GM18526 (cell line): ENCODE measurements around the gene CNTFR.

Experiments used
- POLR2A ChIP-seq: IDR thresholded peaks from 3 replicates; pipeline ENCODE4 v1.6.1; 2011; ENCODE audit not compliant: insufficient read length; ENCODE audit errors: extremely low read depth

Gene CNTFR

DNA sequence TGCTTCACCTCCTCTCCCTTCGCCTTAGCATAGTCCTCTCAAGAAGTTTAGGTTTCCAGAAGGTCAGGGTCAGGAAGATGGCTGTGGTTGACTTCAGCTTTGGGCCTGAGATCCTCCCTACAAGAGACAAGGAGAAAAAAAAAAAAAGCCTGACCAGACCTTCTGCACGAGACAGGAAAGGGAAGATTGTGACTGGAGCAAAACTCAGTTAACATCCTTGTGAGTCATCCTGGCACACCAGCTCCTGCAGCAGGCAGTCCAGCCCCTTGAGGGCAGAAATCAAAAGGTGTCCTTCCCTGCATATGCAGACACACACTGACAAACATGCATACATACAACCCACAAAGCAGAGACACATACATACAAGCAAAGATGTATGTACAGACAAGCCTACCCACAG is 48.7 kb downstream of the CNTFR start:
- no peak for TF ChIP-seq POLR2A

DNA sequence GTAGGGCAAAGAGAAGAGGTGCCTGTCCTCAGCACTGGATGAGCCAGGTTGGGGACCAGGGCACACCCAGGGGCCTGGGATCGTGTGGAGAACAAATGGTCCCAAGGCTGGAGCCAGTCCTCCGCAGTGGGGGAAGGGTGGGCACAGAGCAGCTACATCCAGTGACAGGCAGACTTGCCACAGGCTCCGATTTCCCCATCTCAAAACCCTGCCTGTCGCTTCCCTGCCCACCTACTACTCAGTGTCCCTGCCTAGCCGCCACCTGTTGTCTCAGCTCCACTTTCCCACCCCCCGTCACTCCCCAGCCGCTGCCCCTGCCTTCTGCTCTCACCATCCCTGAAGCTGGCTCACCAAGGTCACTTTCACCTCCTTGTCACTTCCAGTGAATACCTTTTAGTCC is 52.8 kb downstream of the CNTFR start:
- no peak for TF ChIP-seq POLR2A

DNA sequence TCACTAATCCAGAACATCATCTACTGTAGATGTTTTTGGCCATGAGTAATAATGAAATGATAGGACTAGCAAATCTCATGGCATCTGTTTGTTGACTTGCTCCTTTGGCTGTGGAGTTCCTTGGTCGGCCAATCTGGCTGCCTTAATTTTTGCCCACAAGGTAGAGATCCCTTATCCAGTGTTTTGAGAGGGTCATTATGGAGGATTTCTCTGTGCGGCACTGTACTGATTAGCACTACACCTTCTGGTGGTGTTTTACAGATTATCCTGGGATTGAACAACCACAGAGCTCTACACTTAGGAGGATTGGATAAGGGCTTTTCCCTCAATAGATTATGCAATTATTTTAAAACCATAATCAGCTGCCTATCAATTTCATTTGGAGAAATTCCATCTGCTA is 63.5 kb downstream of the CNTFR start:
- TF ChIP-seq POLR2A: no peak

DNA sequence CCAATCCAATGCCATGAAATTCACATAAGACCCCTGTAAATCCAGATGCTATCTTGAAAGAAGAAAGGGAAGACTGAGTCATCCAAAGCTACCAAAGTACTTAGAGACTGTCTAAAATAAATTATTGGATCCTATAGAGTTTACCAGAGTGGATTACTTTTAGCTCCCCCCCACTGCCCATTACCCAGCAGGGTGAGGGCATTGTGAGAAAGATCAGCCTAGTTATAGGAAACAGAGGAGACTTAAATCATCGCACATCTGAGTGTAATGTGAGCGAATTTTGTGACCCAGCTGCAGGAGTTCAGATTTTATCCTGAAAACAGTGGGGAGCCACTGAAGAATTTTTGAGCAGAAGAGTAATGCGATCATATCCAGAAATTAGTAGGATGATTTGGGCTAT is 65.2 kb downstream of the CNTFR start:
- no peak for TF ChIP-seq POLR2A

DNA sequence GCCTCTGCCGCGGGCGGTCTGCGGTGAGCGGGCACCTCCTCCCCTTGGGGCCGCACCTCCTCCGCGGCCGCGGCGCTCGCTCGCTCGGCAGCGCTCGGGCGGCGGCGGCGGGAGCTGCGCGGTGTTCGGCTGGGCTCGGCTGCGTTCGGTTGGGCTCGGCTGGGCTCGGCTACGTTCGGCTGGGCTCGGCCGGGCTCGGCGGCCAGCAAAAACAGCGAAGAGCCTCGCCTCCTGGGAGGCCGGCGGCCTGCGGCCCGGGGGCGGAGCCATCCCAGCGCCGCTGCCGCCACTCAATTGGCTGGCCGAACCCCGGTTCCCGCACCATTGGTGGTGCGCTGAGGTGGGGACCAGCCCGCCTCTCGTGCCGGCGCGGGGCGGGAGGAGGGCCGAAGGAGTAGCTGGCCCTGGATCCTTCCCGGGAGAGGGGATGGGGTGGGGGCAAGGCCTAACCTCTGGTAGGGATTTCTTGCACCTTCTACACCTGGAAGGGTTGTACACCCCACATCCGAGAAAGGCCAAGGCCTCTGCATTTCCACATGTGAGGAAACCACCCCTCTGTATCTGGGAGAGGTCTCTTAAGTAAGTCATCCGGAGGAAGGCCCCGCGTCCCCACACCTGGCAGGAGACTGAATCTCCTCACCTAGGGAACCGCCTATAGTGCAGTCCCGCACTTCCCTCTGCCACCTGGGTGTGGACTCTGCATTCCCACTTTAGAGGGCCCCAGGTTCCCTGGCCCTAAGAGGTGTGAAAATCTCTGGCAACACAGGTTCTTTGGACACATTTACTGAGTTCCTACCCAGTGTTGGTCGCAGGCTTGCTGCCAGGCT is 66.3 kb downstream of the CNTFR start, which contains the start of gene ENHO:
Gene ENHO (minus strand): TSS at position 20 of the 827 bp plus-strand sequence. CDS start 1,295 bp downstream, outside the sequence.
- no peak for TF ChIP-seq POLR2A

DNA sequence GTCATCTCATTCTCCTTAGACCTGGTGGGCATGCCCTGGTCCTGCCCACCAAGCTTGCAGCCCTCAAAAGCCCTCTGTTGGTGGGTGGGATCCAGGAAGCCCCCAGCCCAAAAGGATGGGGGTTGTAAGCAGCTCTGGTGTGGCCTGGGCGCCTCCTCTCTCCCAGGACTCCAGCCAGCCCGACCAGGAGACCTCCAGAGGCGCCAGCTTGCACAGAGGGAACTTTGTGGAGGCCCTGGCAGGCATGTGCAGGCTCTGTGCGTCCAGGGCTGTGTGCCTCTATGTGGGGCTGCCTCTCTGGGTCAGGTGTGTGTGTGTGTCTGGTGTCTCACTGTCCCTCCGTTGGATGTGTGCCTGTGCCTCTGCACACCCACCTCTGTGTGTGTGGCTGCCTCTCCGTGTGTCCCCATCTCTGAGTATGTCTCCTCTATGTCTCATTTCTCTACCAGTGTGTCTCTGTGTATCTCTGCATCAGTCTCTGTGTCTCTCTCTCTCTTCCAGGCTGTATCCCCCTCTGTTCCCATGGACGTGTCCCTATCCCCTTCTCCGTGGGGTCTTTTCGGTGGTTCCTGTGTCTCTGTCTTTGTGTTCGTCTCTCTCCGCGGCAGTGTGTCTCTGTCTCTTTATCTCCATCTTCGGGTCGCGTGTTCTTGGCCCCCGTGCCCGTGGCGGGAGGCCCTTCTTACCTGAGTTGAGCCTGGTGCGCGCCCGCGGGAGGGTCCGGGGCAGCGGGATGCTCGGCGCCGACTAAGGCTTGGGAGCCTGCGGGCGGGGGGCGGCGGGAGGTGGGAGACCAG is 67.2 kb downstream of the CNTFR start:
- no peak for TF ChIP-seq POLR2A

- no peak for TF ChIP-seq POLR2A
These were observed 68.0 kb downstream of the CNTFR start for GRCh38 chr9:34521406-34522045.

DNA sequence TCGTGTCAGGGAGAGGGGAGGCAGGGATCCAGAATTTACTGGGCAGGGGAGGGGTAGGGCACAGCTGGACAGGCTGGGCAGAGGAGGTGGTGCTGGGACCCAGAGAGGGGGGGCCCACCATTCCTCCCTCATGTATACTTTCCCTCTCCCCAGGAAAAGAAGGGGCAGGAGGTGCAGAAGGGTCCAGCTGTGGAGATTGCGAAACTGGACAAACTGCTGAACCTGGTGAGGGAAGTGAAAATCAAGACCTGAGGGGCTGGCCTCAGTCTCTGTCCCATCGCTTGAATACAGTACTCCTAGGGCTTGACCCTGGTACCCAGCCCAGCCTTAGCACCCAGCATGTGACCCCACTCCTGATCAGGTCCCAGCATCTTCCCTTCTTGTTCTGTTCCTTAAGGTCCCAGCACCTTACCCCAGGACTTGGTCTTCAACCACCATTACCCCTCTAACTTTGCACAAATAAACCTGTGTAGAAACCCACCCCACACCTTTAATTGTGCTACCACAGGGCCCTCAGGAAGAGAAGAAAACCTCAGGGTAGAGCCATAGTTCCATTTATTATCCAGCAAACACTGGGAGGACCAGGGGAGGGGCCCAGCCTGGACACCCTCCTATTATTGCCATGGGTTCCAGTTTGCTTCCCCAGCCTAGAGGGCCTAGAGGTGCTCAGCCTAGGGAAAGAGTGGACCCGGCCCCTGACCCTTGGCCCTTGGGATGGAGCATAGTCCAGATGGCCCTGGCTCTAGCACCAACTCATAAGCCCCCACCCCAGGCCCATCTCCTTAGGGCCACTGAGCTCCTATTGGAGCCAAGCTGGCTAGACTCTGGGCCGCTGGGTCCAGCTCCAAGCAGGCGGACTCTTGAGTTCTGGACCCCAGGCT is 68.8 kb downstream of the CNTFR start:
- no peak for TF ChIP-seq POLR2A

- TF ChIP-seq POLR2A: no peak
These were observed 69.4 kb downstream of the CNTFR start for GRCh38 chr9:34520096-34520495.

DNA sequence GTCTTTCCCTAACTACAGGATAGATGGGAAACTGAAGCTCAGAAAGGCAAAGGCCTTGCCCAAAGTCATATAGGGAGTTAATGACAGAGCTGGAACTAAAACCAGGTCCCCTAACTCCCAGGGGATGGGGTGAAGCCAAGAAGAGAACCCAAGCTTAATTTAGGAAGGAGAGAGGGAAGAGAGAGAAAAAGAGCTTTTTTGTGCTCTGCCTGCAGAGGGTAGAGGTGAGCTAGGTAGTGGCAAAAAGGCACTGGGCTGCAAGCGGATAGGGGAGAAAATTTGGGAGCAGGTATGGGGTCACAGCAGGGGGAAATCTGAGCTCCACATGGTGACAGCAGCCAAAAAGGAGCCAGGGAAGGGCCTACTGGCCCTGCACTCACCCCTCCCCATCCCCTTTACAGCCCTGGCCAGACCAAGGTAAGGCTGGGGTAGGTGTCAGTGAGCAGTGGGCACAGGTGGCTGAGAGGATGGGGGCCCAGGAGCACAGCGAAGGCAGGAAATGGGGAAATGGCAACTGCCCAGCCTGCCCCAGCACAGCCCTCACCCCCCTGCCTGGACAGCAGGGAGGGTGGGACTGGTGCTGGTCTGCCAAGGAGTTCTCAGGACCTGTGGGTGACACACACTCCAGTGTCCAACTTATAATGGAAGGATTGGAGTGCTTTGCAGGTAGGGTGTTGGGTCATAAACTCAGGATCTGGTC is 70.1 kb downstream of the CNTFR start:
- TF ChIP-seq POLR2A: no peak

GRCh38 chr9:34518896-34519295 is 70.6 kb downstream of the CNTFR start:
- TF ChIP-seq POLR2A: no peak

DNA sequence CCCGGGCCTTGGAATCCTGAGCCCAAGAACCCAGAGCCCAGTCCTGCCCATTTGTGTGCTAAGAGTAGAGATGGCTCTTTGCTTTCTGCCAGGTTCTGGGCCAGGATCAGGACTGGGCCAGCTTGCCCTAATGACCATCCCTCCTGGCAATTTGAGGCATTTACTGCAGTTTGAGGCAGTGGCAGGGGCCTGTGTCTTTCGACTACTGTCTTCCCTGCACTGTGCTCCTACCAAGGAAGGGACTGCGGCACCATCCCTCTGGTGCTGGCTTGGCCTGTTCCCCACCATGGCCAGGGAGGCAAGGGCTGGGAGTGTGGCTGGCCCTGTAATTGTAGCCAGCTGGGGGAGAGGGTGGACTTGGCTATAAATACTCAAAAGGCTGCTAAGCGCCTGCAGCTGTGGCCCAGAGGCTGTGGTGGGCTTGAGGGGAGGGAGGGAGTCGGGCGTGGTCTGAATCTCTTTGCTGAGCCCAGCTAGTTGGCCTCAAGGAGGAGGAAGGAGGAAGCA is 71.4 kb downstream of the CNTFR start:
- no peak for TF ChIP-seq POLR2A

- no peak for TF ChIP-seq POLR2A
These were observed 72.3 kb downstream of the CNTFR start for GRCh38 chr9:34517185-34517584.

DNA sequence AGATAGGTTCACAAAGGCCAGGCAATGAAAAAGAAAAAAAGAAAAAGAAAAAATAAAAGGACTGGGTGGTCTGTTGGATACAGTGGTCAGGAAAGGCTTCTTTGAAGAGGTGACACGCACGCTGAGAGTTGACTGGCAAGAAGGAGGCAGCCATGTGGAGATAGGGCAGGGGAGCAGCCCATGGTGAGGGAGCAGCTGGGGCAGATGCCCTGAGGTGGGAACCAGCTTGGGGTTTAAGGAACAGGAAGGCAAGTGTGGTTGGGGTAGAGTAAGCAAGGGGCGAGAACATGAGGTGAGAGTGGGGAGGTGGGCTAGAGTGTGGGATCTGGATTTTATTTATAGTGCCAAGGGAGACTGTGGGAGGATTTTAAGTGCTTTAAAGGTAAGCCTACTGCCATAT is 73.6 kb downstream of the CNTFR start:
- no peak for TF ChIP-seq POLR2A
